Common myeloid progenitor, CD34-positive (primary cell): ENCODE measurements around the gene ADARB1.

Experiments used
- CTCF ChIA-PET: fragments of 350-600 bp; sonication (Branson Sonifier 250); formaldehyde crosslinking; loops from one replicate; lab custom pipeline; 2021; ENCODE audit warnings: antibody characterized with exemption; lab: Charles Lee
- POLR2A ChIA-PET: fragments of 350-600 bp; sonication (Branson Sonifier 250); formaldehyde crosslinking; loops from one replicate; lab custom pipeline; 2021; ENCODE audit warnings: antibody characterized with exemption; lab: Charles Lee
- DNase-seq, 3 donors: peaks; one replicate each; pipeline versions ENCODE4 v3.0.0 to v3.0.0-alpha.2; 2013
- H3K27ac ChIP-seq, 2 experiments: 1 replicate in 1 of 2; 2 replicates in 1 of 2; pipeline ENCODE4 v1.7.0; 2013; ENCODE audit warnings: inconsistent platforms in 2 of 2, low read length in 2 of 2, mild to moderate bottlenecking in 2 of 2, low read depth in 1 of 2, moderate library complexity in 1 of 2; ENCODE audit not compliant: severe bottlenecking in 2 of 2, insufficient read depth in 1 of 2, poor library complexity in 1 of 2
- H3K27me3 ChIP-seq, 5 experiments: replicated peaks in 2 of 5; 1 replicate in 3 of 5; 2 replicates in 2 of 5; pipeline versions ENCODE4 v1.6.1 to v1.7.0; 2013; ENCODE audit warnings: low read length in 4 of 5, mild to moderate bottlenecking in 2 of 5, moderate library complexity in 2 of 5, inconsistent platforms in 1 of 5; ENCODE audit not compliant: insufficient read depth in 5 of 5, control insufficient read depth in 4 of 5
- H3K36me3 ChIP-seq, 4 experiments: 1 replicate in 2 of 4; 2 replicates in 2 of 4; pipeline versions ENCODE4 v1.6.1 to v1.7.0; 2013; ENCODE audit warnings: low read length in 3 of 4, control low read depth in 1 of 4, mild to moderate bottlenecking in 1 of 4; ENCODE audit not compliant: control insufficient read depth in 4 of 4, insufficient read depth in 4 of 4
- H3K4me1 ChIP-seq, 4 experiments: 1 replicate in 3 of 4; 2 replicates in 1 of 4; pipeline versions ENCODE4 v1.6.1 to v1.7.1; 2013; ENCODE audit warnings: low read length in 3 of 4, mild to moderate bottlenecking in 3 of 4, control low read depth in 1 of 4, inconsistent platforms in 1 of 4, moderate library complexity in 1 of 4; ENCODE audit not compliant: control insufficient read depth in 4 of 4, insufficient read depth in 4 of 4; ENCODE audit errors: control extremely low read depth in 1 of 4
- H3K4me3 ChIP-seq, 7 experiments: 1 replicate in 4 of 7; 2 replicates in 3 of 7; pipeline versions ENCODE4 v1.5.1 to v1.7.0; 2013; ENCODE audit warnings: mild to moderate bottlenecking in 7 of 7, low read length in 6 of 7, moderate library complexity in 6 of 7, inconsistent platforms in 2 of 7, low read depth in 2 of 7, control low read depth in 1 of 7; ENCODE audit not compliant: insufficient read depth in 4 of 7, control insufficient read depth in 1 of 7; ENCODE audit errors: extremely low read depth in 1 of 7
- H3K9me3 ChIP-seq, 5 experiments: 1 replicate in 4 of 5; 2 replicates in 1 of 5; pipeline versions ENCODE4 v1.6.1 to v1.7.1; 2013; ENCODE audit warnings: low read length in 4 of 5, mild to moderate bottlenecking in 2 of 5, inconsistent platforms in 1 of 5, low read depth in 1 of 5, moderate library complexity in 1 of 5; ENCODE audit not compliant: control insufficient read depth in 4 of 5, insufficient read depth in 2 of 5; ENCODE audit errors: control extremely low read depth in 1 of 5
- WGBS: methylation state at CpG from one replicate; pipeline ENCODE4 v1.1.5; 2013; ENCODE audit not compliant: insufficient coverage; 5-methylcytosine and 5-hydroxymethylcytosine counted together

The ADARB1 gene

GRCh38 chr21:45064091-45064490, 10.3 kb upstream of the ADARB1 start:
- DNase-seq: no peak
- POLR2A ChIA-PET: no interaction called here
- Histone ChIP-seq H3K27me3 (peaks cover 0 to 15% (median 2%) of the 10 kb centered on the region in 5 experiments), H3K4me3 (no peak overlapping the region), H3K4me1 (no peaks in the 10 kb centered on the region), H3K27ac (no peak overlapping the region), H3K36me3 (no peaks in the 10 kb centered on the region), H3K9me3 (peaks cover 0 to 4% (median 2%) of the 10 kb centered on the region in 5 experiments)
- CTCF ChIA-PET: no interaction called here
- 100% methylated on average over 5 of the region's 8 CpGs for WGBS

GRCh38 chr21:45064618-45065399, 9.6 kb upstream of the ADARB1 start:
- WGBS: 98% methylated on average over 19 of the region's 19 CpGs
- CTCF ChIA-PET: no interaction called here
- Histone ChIP-seq H3K4me1 (no peaks in the 10 kb centered on the region), H3K27ac (no peak overlapping the region), H3K27me3 (peaks cover 0 to 15% (median 2%) of the 10 kb centered on the region in 5 experiments), H3K9me3 (peaks cover 0 to 4% (median 2%) of the 10 kb centered on the region in 5 experiments), H3K4me3 (no peak overlapping the region), H3K36me3 (no peaks in the 10 kb centered on the region)
- POLR2A ChIA-PET: no interaction called here
- no peak for DNase-seq

DNA sequence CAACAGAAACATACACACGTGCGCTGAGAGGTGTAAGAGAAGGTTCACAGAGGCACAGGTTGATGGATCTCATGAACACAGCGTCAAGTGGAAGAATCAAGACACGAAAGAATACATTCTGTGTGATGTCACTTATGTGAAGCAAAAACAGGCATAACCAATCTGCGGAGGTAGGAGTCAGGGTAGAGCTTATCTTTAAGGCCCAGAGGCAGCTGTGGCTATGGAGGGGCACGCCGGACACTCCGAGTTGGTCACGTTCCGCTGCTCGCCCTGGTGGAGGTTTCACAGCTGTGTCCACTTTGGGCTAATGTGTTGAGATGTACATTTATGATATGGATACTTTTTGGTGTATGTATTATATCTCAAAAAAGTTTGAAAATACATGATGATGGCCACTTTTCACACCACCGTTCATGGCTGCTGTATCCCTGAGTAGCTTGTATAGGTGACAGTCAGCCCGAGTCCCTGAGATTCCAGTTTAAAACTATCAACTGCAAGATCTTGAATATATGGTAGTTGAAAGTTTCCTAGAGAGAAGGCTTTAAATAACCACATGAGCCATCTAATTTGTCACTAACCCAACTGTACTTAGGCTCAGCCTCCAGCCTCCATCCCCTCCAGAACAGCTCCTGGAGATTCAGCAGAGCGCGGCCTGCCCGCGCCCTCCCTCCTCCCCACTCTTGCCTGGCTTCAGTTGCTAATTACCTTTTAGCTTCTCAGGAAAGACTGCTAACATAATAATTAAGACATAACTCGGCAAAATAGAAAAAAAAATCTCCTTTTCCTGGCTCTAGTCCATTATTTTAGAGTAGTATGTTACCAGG, 6.7 kb upstream of the ADARB1 start:
- H3K36me3 ChIP-seq: no peaks in the 10 kb centered on the region
- peaks cover 0 to 14% (median 0%) of the 10 kb centered on the region in 5 experiments for H3K27me3 ChIP-seq
- POLR2A ChIA-PET: no interaction called here
- H3K4me3 ChIP-seq: no peak overlapping the region
- peaks cover 0 to 4% (median 2%) of the 10 kb centered on the region in 5 experiments for H3K9me3 ChIP-seq
- H3K27ac ChIP-seq: no peak overlapping the region
- no peak for DNase-seq
- H3K4me1 ChIP-seq: no peaks in the 10 kb centered on the region
- CTCF ChIA-PET: interaction anchor here (1.0 to 1.7 kb wide), 4 partner anchors 13 to 118 kb away, joined by 3 to 5 read pairs (median 3); no protein-coding TSS in a partner anchor
- WGBS: 96% methylated on average over 6 of the region's 18 CpGs

DNA sequence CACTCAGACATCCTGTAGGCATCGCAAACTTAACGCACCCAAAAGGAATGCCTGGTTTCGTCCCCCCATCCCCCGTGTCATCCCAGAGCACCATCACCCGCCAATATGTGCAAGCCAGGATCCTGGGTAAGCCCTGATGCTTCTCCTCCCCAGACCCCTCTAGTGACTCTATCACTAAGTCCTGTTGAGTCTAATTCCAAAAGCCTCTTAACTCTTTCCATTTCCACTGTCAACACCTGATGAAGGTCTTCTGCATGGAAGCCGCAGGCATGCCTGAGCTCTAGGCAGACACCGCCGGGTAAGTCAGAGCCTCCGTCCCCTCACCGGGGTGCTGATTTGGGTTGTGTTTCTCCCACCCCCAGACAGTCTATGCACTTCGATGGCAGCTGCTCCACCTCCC, 5.3 kb upstream of the ADARB1 start:
- ChIA-PET POLR2A (no interaction called here), CTCF (interaction anchor here (1.3 kb wide), 1 partner anchor 119 kb away, joined by 3 read pairs; no protein-coding TSS in a partner anchor)
- Histone ChIP-seq H3K4me3 (no peak overlapping the region), H3K4me1 (peaks cover 0 to 8% (median 2%) of the 10 kb centered on the region in 4 experiments), H3K27ac (no peak overlapping the region), H3K9me3 (no peaks in the 10 kb centered on the region), H3K27me3 (peaks cover 0 to 14% (median 0%) of the 10 kb centered on the region in 5 experiments), H3K36me3 (no peaks in the 10 kb centered on the region)
- WGBS: 95% methylated on average over 11 of the region's 11 CpGs
- no peak for DNase-seq

- Histone ChIP-seq H3K36me3 (no peaks in the 10 kb centered on the region), H3K9me3 (no peaks in the 10 kb centered on the region), H3K4me3 (no peak overlapping the region), H3K27me3 (peaks cover 0 to 14% (median 0%) of the 10 kb centered on the region in 5 experiments), H3K4me1 (peaks cover 0 to 8% (median 2%) of the 10 kb centered on the region in 4 experiments), H3K27ac (no peak overlapping the region)
- ChIA-PET CTCF (interaction anchor here (1.5 kb wide), 2 partner anchors 10 to 33 kb away, joined by 4 to 5 read pairs; no protein-coding TSS in a partner anchor), POLR2A (no interaction called here)
- 93% methylated on average over 5 of the region's 5 CpGs for WGBS
- no peak for DNase-seq
Measured at GRCh38 chr21:45069711-45070110, 4.7 kb upstream of the ADARB1 start.

DNA sequence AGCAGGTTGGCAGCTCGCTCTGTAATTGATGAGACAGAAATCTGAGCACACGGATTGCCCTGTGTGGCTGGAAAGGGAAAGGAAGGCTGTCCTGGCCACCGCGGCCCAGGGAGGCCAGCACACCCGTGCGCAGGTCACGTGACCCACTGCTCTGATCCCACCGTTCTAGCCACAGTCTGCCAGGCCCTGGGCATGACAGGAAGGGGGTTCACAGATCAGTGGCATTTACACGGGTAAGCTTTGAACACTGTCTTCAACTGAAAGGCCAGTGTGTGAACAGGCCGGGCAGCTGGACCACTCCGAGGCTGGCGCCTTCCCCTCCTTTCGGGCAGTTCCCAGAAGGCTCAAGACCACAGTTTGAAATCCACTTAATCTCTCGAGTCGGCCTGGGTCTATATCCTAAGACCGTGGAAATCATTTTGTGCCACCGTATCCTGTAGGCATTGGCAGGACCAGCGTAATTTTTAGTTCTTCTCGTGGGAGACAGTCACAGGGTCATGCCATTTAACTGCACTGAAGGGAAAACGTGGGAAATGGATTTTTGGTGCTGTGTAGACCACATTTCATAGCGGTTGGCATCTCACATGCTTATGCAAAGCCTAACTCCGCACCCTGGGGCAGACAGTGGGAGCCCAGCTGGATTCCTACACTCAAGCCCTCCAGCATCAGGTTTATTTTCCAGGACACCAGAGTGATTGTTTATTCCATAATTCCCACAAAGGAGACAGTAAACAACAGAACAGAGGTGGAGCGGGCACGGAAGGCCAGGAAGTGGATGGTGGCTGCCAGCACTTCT, 3.1 kb upstream of the ADARB1 start:
- 93% methylated on average over 22 of the region's 24 CpGs for WGBS
- H3K4me3 ChIP-seq: no peak overlapping the region
- POLR2A ChIA-PET: no interaction called here
- no peaks in the 10 kb centered on the region for H3K36me3 ChIP-seq
- CTCF ChIA-PET: interaction anchor here (1.5 kb wide), 2 partner anchors 9 to 31 kb away, joined by 4 to 5 read pairs; no protein-coding TSS in a partner anchor
- peaks cover 4 to 18% (median 13%) of the 10 kb centered on the region in 4 experiments for H3K4me1 ChIP-seq
- no peaks in the 10 kb centered on the region for H3K9me3 ChIP-seq
- no peak for DNase-seq
- peaks cover 0 to 19% (median 14%) of the 10 kb centered on the region in 5 experiments for H3K27me3 ChIP-seq
- no peak overlapping the region for H3K27ac ChIP-seq
